Measurements from ENCODE around the gene PSMA7. TPM values are rescaled to one million over a fixed set of nuclear protein-coding genes. Genes with fewer than 3 reads are reported as not detected.

The PSMA7 gene
- total and polyA plus RNA-seq, 2 donors from 2014 or later: 190 to 315 TPM

GRCh38 chr20:62167474-62167873 is 24.3 kb upstream of the PSMA7 start:
- Histone ChIP-seq H3K4me1 (ENCODE audit: control insufficient read depth in 2 of 3, insufficient read depth in 2 of 3, low read depth in 1 of 3, low read length in 3 of 3) (no peaks in the 10 kb centered on the region), H3K27ac (ENCODE audit: low read depth in 2 of 2, low read length in 2 of 2) (no peak overlapping the region), H3K9me3 (ENCODE audit: control insufficient read depth in 2 of 3, insufficient read depth in 1 of 3, low read length in 3 of 3) (no peaks in the 10 kb centered on the region), H3K27me3 (ENCODE audit: control insufficient read depth, insufficient read depth, low read length) (no peaks in the 10 kb centered on the region), H3K9ac (ENCODE audit: low read length in 3 of 3) (no peak overlapping the region), H3K36me3 (ENCODE audit: control insufficient read depth in 2 of 3, insufficient read depth in 3 of 3, low read length in 3 of 3) (peaks cover 0 to 34% (median 26%) of the 10 kb centered on the region in 3 donors), H3K4me3 (ENCODE audit: low read length in 3 of 3) (no peak overlapping the region)
- intact Hi-C loops (cut with DNase I): no loop called here
- DNase-seq (no peak), FAIRE-seq (no peak)
- no peak for TF ChIP-seq CTCF (IDR thresholded peaks at IDR 0.05; ENCODE audit: borderline replicate concordance, extremely low read depth, insufficient read depth)

- TF ChIP-seq CTCF (IDR thresholded peaks at IDR 0.05; ENCODE audit: borderline replicate concordance, extremely low read depth, insufficient read depth): no peak
- H3K4me3 ChIP-seq (ENCODE audit: low read length in 3 of 3): no peak overlapping the region
- no peak overlapping the region for H3K27ac ChIP-seq (ENCODE audit: low read depth in 2 of 2, low read length in 2 of 2)
- no peaks in the 10 kb centered on the region for H3K4me1 ChIP-seq (ENCODE audit: control insufficient read depth in 2 of 3, insufficient read depth in 2 of 3, low read depth in 1 of 3, low read length in 3 of 3)
- no peaks in the 10 kb centered on the region for H3K27me3 ChIP-seq (ENCODE audit: control insufficient read depth, insufficient read depth, low read length)
- H3K36me3 ChIP-seq (ENCODE audit: control insufficient read depth in 2 of 3, insufficient read depth in 3 of 3, low read length in 3 of 3): peaks cover 0 to 43% (median 26%) of the 10 kb centered on the region in 3 donors
- DNase-seq: no peak
- H3K9ac ChIP-seq (ENCODE audit: low read length in 3 of 3): no peak overlapping the region
- no peak for FAIRE-seq
- H3K9me3 ChIP-seq (ENCODE audit: control insufficient read depth in 2 of 3, insufficient read depth in 1 of 3, low read length in 3 of 3): no peaks in the 10 kb centered on the region
- intact Hi-C loops (cut with DNase I): no loop called here
Measured at GRCh38 chr20:62165762-62166399, 22.7 kb upstream of the PSMA7 start.

GRCh38 chr20:62164879-62165761 is 21.9 kb upstream of the PSMA7 start:
- Histone ChIP-seq H3K4me1 (ENCODE audit: control insufficient read depth in 2 of 3, insufficient read depth in 2 of 3, low read depth in 1 of 3, low read length in 3 of 3) (no peaks in the 10 kb centered on the region), H3K27me3 (ENCODE audit: control insufficient read depth, insufficient read depth, low read length) (no peaks in the 10 kb centered on the region), H3K9me3 (ENCODE audit: control insufficient read depth in 2 of 3, insufficient read depth in 1 of 3, low read length in 3 of 3) (no peaks in the 10 kb centered on the region), H3K27ac (ENCODE audit: low read depth in 2 of 2, low read length in 2 of 2) (no peak overlapping the region), H3K36me3 (ENCODE audit: control insufficient read depth in 2 of 3, insufficient read depth in 3 of 3, low read length in 3 of 3) (peaks cover 0 to 43% (median 26%) of the 10 kb centered on the region in 3 donors), H3K9ac (ENCODE audit: low read length in 3 of 3) (no peak overlapping the region), H3K4me3 (ENCODE audit: low read length in 3 of 3) (no peak overlapping the region)
- FAIRE-seq (no peak), DNase-seq (no peak)
- TF ChIP-seq CTCF (IDR thresholded peaks at IDR 0.05; ENCODE audit: borderline replicate concordance, extremely low read depth, insufficient read depth): no peak
- intact Hi-C loops (cut with DNase I): no loop called here
